GM23338 (cell line): ENCODE results near the gene DNAAF5. TPM values are rescaled to one million over a fixed set of nuclear protein-coding genes. Genes with fewer than 3 reads are reported as not detected.

ENCODE experiments used
- ATAC-seq: fragments of 200-7000 bp; cut with Tn5 transposase; 3 replicates; pipeline ENCODE4 v1.9.1; 2020
- DNase-seq: peaks from one replicate; pipeline ENCODE4 v3.0.0-alpha.2; 2015; ENCODE audit warnings: low spot score
- H2AFZ ChIP-seq: fragments of 200-600 bp; sonication (generic); 2 replicates; pipeline ENCODE4 v1.8.0; 2016; ENCODE audit warnings: antibody characterized with exemption, mild to moderate bottlenecking, moderate library complexity
- H3F3A ChIP-seq: fragments of 200-600 bp; sonication (generic); replicated peaks from 2 replicates; pipeline ENCODE4 v1.8.0; 2017; ENCODE audit warnings: antibody characterized with exemption, mixed run types, low read depth
- H3K27ac ChIP-seq: fragments of 200-600 bp; sonication (generic); 2 replicates; pipeline ENCODE4 v1.6.1; 2016; ENCODE audit warnings: low read depth
- H3K27me3 ChIP-seq: fragments of 200-600 bp; sonication (generic); 2 replicates; pipeline ENCODE4 v1.8.0; 2016; ENCODE audit warnings: mild to moderate bottlenecking, mixed run types, moderate library complexity; ENCODE audit not compliant: insufficient read depth
- H3K36me3 ChIP-seq: fragments of 200-600 bp; sonication (generic); 2 replicates; pipeline ENCODE4 v1.8.0; 2016; ENCODE audit warnings: mild to moderate bottlenecking; ENCODE audit not compliant: insufficient read depth
- H3K4me1 ChIP-seq: fragments of 200-600 bp; sonication (generic); 2 replicates; pipeline ENCODE4 v1.8.0; 2016; ENCODE audit warnings: mild to moderate bottlenecking, moderate library complexity; ENCODE audit not compliant: insufficient read depth
- H3K4me2 ChIP-seq: fragments of 200-600 bp; sonication (generic); 2 replicates; pipeline ENCODE4 v1.7.1; 2017; ENCODE audit warnings: mixed run types
- H3K4me3 ChIP-seq: fragments of 200-600 bp; sonication (generic); 2 replicates; pipeline ENCODE4 v1.6.1; 2016; ENCODE audit warnings: mixed run types
- H3K79me2 ChIP-seq: fragments of 200-600 bp; sonication (generic); replicated peaks from 2 replicates; pipeline ENCODE4 v1.8.0; 2017; ENCODE audit warnings: mild to moderate bottlenecking; ENCODE audit not compliant: insufficient read depth
- H3K9me2 ChIP-seq: fragments of 200-600 bp; sonication (generic); 2 replicates; pipeline ENCODE4 v1.8.0; 2017; ENCODE audit not compliant: insufficient read depth
- H4K20me1 ChIP-seq: fragments of 200-600 bp; sonication (generic); replicated peaks from 2 replicates; pipeline ENCODE4 v1.8.0; 2017; ENCODE audit warnings: mild to moderate bottlenecking; ENCODE audit not compliant: insufficient read depth
- H3K27ac Mint-ChIP-seq: 2 replicates; pipeline ENCODE4 v1.8.0; 2020; ENCODE audit warnings: inconsistent platforms, mild to moderate bottlenecking, moderate library complexity, mixed read lengths
- H3K27me3 Mint-ChIP-seq: 3 replicates; pipeline ENCODE4 v1.8.0; 2022; ENCODE audit warnings: low read depth, mild to moderate bottlenecking, moderate library complexity, mixed read lengths, inconsistent platforms; ENCODE audit not compliant: insufficient read depth, poor library complexity
- H3K36me3 Mint-ChIP-seq: 3 replicates; pipeline ENCODE4 v1.8.0; 2021; ENCODE audit warnings: low read depth, mild to moderate bottlenecking, inconsistent platforms, moderate library complexity, mixed read lengths
- H3K4me1 Mint-ChIP-seq: 3 replicates; pipeline ENCODE4 v1.8.0; 2020; ENCODE audit warnings: mild to moderate bottlenecking, inconsistent platforms, mixed read lengths
- H3K4me3 Mint-ChIP-seq: 3 replicates; pipeline ENCODE4 v1.8.0; 2021; ENCODE audit warnings: moderate library complexity, mild to moderate bottlenecking, inconsistent platforms, mixed read lengths
- H3K9me3 Mint-ChIP-seq: 3 replicates; pipeline ENCODE4 v1.8.0; 2020; ENCODE audit warnings: moderate library complexity, mild to moderate bottlenecking, inconsistent platforms, mixed read lengths
- CREB1 ChIP-seq: fragments of 250-450 bp; sonication (Bioruptor Pico); IDR thresholded peaks from 2 replicates; pipeline ENCODE4 v1.5.0; 2020; ENCODE audit warnings: low read depth, mild to moderate bottlenecking, moderate library complexity
- EZH2phosphoT487 ChIP-seq: fragments of 200-600 bp; sonication (generic); IDR thresholded peaks from one replicate; pipeline ENCODE4 v1.8.1; 2018; ENCODE audit warnings: antibody characterized with exemption; ENCODE audit not compliant: unreplicated experiment
- JUNB ChIP-seq: IDR thresholded peaks from one replicate; pipeline ENCODE4 v1.6.1; 2016; ENCODE audit warnings: antibody characterized with exemption; ENCODE audit not compliant: unreplicated experiment
- NANOG ChIP-seq: IDR thresholded peaks from 2 replicates; pipeline ENCODE4 v1.6.1; 2016; ENCODE audit warnings: antibody characterized with exemption, borderline replicate concordance
- POLR2AphosphoS5 ChIP-seq: IDR thresholded peaks from 2 replicates; pipeline ENCODE4 v1.6.1; 2016; ENCODE audit warnings: antibody characterized with exemption, low read depth
- STAT1 ChIP-seq: IDR thresholded peaks from one replicate; pipeline ENCODE4 v1.6.1; 2016; ENCODE audit warnings: antibody characterized with exemption; ENCODE audit not compliant: unreplicated experiment
- ZNF114 ChIP-seq: fragments of 250-450 bp; sonication (Bioruptor Pico); IDR thresholded peaks from 2 replicates; pipeline ENCODE4 v1.5.0; 2020; ENCODE audit warnings: mild to moderate bottlenecking, moderate library complexity
- polyA plus RNA-seq: library from polyadenylated mRNA; unstranded; fragments of >200 nt; fragmentation: Nextera tagmentation; extraction: Ambion mirVana; gene quantifications from 2 replicates; pipeline ENCODE4 v1.2.1, GENCODE V29; 2016
- total RNA-seq: library from RNA; depleted of rRNA; stranded (reverse); fragments of >200 nt; shearing (Covaris generic); gene quantifications from 2 replicates; pipeline ENCODE4 v1.2.3, GENCODE V29; 2014
- TF ChIP-seq, protein P1 (sequence below): fragments of 250-450 bp; sonication (Bioruptor Pico); IDR thresholded peaks from 2 replicates; pipeline ENCODE4 v1.5.0; 2020; ENCODE audit warnings: mild to moderate bottlenecking, moderate library complexity

The DNAAF5 gene
- total and polyA plus RNA-seq, 2 experiments from 2014 or later, result 20.4 to 86.7 TPM

DNA sequence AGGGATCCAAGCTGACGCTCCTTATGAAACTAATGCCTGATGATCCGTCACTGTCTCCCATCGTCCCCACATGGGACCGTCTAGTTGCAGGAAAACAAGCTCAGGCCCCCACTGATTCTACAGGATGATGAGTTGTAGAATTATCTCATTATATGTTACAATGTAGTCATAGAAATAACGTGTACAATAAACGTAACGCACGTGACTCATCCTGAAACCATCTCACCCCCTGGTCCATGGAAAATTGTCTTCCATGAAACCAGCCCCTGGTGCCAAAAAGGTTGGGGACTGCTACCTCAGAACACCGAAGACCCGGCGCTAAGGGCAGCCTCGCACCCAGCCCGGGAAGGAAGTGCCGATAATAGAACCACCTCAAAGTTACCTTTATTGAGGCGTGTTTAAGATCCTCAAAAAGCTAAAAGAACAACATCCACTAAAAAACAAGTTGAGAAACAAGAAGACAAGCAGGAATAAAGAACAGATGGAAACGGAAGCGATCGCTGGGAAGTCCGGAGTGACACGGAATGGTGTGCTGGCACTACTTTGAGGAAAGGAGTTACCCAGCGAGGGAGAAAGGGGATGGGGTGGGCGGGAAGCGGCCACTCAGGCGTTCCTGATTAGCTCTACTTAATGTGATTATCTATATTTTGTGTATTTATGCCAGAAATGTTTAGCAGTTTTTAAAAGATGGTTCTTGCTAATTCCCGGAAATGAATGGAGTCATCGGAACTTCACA is 50.7 kb downstream of the DNAAF5 start (continued):
- TF ChIP-seq, protein P1, sequence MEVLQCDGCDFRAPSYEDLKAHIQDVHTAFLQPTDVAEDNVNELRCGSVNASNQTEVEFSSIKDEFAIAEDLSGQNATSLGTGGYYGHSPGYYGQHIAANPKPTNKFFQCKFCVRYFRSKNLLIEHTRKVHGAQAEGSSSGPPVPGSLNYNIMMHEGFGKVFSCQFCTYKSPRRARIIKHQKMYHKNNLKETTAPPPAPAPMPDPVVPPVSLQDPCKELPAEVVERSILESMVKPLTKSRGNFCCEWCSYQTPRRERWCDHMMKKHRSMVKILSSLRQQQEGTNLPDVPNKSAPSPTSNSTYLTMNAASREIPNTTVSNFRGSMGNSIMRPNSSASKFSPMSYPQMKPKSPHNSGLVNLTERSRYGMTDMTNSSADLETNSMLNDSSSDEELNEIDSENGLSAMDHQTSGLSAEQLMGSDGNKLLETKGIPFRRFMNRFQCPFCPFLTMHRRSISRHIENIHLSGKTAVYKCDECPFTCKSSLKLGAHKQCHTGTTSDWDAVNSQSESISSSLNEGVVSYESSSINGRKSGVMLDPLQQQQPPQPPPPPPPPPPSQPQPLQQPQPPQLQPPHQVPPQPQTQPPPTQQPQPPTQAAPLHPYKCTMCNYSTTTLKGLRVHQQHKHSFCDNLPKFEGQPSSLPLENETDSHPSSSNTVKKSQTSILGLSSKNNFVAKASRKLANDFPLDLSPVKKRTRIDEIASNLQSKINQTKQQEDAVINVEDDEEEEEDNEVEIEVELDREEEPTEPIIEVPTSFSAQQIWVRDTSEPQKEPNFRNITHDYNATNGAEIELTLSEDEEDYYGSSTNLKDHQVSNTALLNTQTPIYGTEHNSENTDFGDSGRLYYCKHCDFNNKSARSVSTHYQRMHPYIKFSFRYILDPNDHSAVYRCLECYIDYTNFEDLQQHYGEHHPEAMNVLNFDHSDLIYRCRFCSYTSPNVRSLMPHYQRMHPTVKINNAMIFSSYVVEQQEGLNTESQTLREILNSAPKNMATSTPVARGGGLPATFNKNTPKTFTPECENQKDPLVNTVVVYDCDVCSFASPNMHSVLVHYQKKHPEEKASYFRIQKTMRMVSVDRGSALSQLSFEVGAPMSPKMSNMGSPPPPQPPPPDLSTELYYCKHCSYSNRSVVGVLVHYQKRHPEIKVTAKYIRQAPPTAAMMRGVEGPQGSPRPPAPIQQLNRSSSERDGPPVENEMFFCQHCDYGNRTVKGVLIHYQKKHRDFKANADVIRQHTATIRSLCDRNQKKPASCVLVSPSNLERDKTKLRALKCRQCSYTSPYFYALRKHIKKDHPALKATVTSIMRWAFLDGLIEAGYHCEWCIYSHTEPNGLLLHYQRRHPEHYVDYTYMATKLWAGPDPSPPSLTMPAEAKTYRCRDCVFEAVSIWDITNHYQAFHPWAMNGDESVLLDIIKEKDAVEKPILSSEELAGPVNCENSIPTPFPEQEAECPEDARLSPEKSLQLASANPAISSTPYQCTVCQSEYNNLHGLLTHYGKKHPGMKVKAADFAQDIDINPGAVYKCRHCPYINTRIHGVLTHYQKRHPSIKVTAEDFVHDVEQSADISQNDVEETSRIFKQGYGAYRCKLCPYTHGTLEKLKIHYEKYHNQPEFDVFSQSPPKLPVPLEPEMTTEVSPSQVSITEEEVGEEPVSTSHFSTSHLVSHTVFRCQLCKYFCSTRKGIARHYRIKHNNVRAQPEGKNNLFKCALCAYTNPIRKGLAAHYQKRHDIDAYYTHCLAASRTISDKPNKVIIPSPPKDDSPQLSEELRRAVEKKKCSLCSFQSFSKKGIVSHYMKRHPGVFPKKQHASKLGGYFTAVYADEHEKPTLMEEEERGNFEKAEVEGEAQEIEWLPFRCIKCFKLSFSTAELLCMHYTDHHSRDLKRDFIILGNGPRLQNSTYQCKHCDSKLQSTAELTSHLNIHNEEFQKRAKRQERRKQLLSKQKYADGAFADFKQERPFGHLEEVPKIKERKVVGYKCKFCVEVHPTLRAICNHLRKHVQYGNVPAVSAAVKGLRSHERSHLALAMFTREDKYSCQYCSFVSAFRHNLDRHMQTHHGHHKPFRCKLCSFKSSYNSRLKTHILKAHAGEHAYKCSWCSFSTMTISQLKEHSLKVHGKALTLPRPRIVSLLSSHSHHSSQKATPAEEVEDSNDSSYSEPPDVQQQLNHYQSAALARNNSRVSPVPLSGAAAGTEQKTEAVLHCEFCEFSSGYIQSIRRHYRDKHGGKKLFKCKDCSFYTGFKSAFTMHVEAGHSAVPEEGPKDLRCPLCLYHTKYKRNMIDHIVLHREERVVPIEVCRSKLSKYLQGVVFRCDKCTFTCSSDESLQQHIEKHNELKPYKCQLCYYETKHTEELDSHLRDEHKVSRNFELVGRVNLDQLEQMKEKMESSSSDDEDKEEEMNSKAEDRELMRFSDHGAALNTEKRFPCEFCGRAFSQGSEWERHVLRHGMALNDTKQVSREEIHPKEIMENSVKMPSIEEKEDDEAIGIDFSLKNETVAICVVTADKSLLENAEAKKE (CRISPR knock-in tag), result no peak
- TF ChIP-seq NANOG, result no peak
- TF ChIP-seq POLR2AphosphoS5, result no peak
- no peak for TF ChIP-seq STAT1
- TF ChIP-seq EZH2phosphoT487, result no peak

DNA sequence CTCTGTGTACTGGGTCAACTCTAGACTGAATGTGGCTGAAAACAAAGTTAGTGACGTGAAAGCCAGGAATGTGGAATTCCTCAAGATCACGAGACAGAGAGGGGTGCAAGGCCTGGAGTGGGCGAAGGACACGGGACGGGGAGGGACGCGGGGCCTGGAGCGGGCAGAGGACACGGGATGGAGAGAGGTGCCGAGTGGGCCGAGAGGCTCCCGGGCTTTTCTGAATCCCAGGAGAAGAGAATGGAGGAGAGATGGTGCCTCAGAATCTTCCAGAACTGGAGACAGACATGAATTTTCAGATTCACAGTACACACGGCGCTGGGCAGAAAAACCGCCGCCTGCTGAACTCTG is 51.2 kb downstream of the DNAAF5 start:
- no peak for ATAC-seq
- Histone ChIP-seq H4K20me1 (peaks cover 7% of the 10 kb centered on the region; the same call in 1 of the 2 replicates), H3K9me2 (no peaks in the 10 kb centered on the region), H3K27ac (no peak overlapping the region), H3K36me3 (peaks cover 16% of the 10 kb centered on the region), H3K27me3 (no peaks in the 10 kb centered on the region), H3K4me1 (no peaks in the 10 kb centered on the region), H3K4me2 (no peak overlapping the region), H2AFZ (no peak overlapping the region), H3F3A (0 out of 2 replicates have a peak, but pooled peaks cover 13% of the 10 kb centered on the region), H3K4me3 (no peak overlapping the region), H3K79me2 (no peaks in the 10 kb centered on the region)
- H3K4me3 Mint-ChIP-seq, result no peak overlapping the region
- H3K36me3 Mint-ChIP-seq, result peaks cover 65% of the 10 kb centered on the region
- H3K9me3 Mint-ChIP-seq, result no peaks in the 10 kb centered on the region; the same call in 2 of the 3 replicates
- no peaks in the 10 kb centered on the region; the same call in 2 of the 3 replicates for H3K4me1 Mint-ChIP-seq
- no peak overlapping the region for H3K27ac Mint-ChIP-seq
- TF ChIP-seq POLR2AphosphoS5, result no peak
- no peak for TF ChIP-seq NANOG
- TF ChIP-seq ZNF114 (CRISPR knock-in tag), result no peak
- no peak for TF ChIP-seq CREB1 (CRISPR knock-in tag)
- no peak for TF ChIP-seq JUNB
- peaks cover under 1% of the 10 kb centered on the region for H3K27me3 Mint-ChIP-seq
- DNase-seq, result no peak
